HG03558 (cell line): ENCODE results near the gene COL6A1.
"Not testable (repeated sequence)": the region's sequence is repeated elsewhere in the genome, so short reads cannot be mapped to it uniquely, and the experiment has no call there.

Experiments used
- ATAC-seq: cut with Tn5 transposase; IDR thresholded peaks from one replicate; pipeline ENCODE4 v1.9.1; 2021; ENCODE audit warnings: moderate number of reproducible peaks; ENCODE audit not compliant: unreplicated experiment; ENCODE audit errors: extremely low read depth

COL6A1 gene

GRCh38 chr21:45945066-45945867, 36.3 kb upstream of the COL6A1 start:
- ATAC-seq = no peak

GRCh38 chr21:45945868-45946210, 35.7 kb upstream of the COL6A1 start:
- no peak for ATAC-seq

- ATAC-seq = no peak
Measured at GRCh38 chr21:45947296-45947695, 34.3 kb upstream of the COL6A1 start.

GRCh38 chr21:45947716-45948255, 33.8 kb upstream of the COL6A1 start:
- ATAC-seq = no peak

- no peak for ATAC-seq
Measured at GRCh38 chr21:45948576-45949141, 32.9 kb upstream of the COL6A1 start.

- ATAC-seq = no peak
Measured at GRCh38 chr21:45949928-45950739, 31.4 kb upstream of the COL6A1 start.

GRCh38 chr21:45950740-45951515, 30.6 kb upstream of the COL6A1 start:
- ATAC-seq = no peak

- no peak for ATAC-seq
Measured at GRCh38 chr21:45951676-45952075, 29.9 kb upstream of the COL6A1 start.

- ATAC-seq = not testable (repeated sequence)
Measured at GRCh38 chr21:45952527-45952926, 29.0 kb upstream of the COL6A1 start.

GRCh38 chr21:45952974-45953373, 28.6 kb upstream of the COL6A1 start:
- no peak for ATAC-seq

GRCh38 chr21:45954261-45954660, 27.3 kb upstream of the COL6A1 start:
- no peak for ATAC-seq

- no peak for ATAC-seq
Measured at GRCh38 chr21:45954921-45955320, 26.6 kb upstream of the COL6A1 start.

- no peak for ATAC-seq
Measured at GRCh38 chr21:45957551-45957950, 24.0 kb upstream of the COL6A1 start.

GRCh38 chr21:45957981-45958600, 23.5 kb upstream of the COL6A1 start:
- no peak for ATAC-seq

- no peak for ATAC-seq
Measured at GRCh38 chr21:45959182-45959581, 22.4 kb upstream of the COL6A1 start.

- ATAC-seq = no peak
Measured at GRCh38 chr21:45959779-45960390, 21.7 kb upstream of the COL6A1 start.

- not testable (repeated sequence) for ATAC-seq
Measured at GRCh38 chr21:45961408-45961807, 20.2 kb upstream of the COL6A1 start.

GRCh38 chr21:45962531-45963231, 18.9 kb upstream of the COL6A1 start:
- no peak for ATAC-seq

GRCh38 chr21:45963232-45963570, 18.4 kb upstream of the COL6A1 start:
- no peak for ATAC-seq
